HG02840 (cell line): ENCODE results near the gene IFT52.

Experiments used
- ATAC-seq: cut with Tn5 transposase; IDR thresholded peaks from one replicate; pipeline ENCODE4 v1.9.1; 2021; ENCODE audit warnings: mild to moderate bottlenecking, moderate library complexity, moderate number of reproducible peaks; ENCODE audit not compliant: unreplicated experiment, low FRiP score

Gene IFT52

GRCh38 chr20:43682446-43682845 lies 91.7 kb downstream of the IFT52 start:
- peak; percentile 31 for ATAC-seq

GRCh38 chr20:43686820-43687219 lies 96.1 kb downstream of the IFT52 start:
- no peak for ATAC-seq

GRCh38 chr20:43689165-43689564 lies 98.4 kb downstream of the IFT52 start:
- ATAC-seq: no peak

GRCh38 chr20:43690943-43691598 lies 100.3 kb downstream of the IFT52 start:
- no peak for ATAC-seq

- ATAC-seq: no peak
These were observed 101.3 kb downstream of the IFT52 start for GRCh38 chr20:43691928-43692524.

- ATAC-seq: no peak
These were observed 104.0 kb downstream of the IFT52 start for GRCh38 chr20:43694763-43695162.

GRCh38 chr20:43695571-43695970 lies 104.8 kb downstream of the IFT52 start:
- ATAC-seq: no peak
